ENCODE results near the gene RAB4A. TPM values are rescaled to one million over a fixed set of nuclear protein-coding genes. Genes with fewer than 3 reads are reported as not detected.
A peak's percentile ranks its signal among the peaks of the same experiment; 100 is the strongest.

The RAB4A gene
- total and polyA plus RNA-seq, 2 of the 13 experiments (the other 11 are each of a cell fraction or from before 2014, with no cell fraction given), result 56.0 to 80.1 TPM

GRCh38 chr1:229273507-229274232, 2.8 kb downstream of the RAB4A start (continued):
- TF ChIP-seq MXI1 (IDR thresholded peaks at IDR 0.05; ENCODE audit: borderline replicate concordance, low read depth, low read length), result peak; percentile 74; the same call in 2 of the 3 replicates
- no peak for TF ChIP-seq AGO1 (IDR thresholded peaks at IDR 0.05; ENCODE audit: low read depth, low read length, poor library complexity, severe bottlenecking)
- TF ChIP-seq ZNF281 (CRISPR knock-in tag; IDR thresholded peaks at IDR 0.05; ENCODE audit: borderline replicate concordance), result peak; percentile 27; the same call in 1 of the 2 replicates
- TF ChIP-seq GZF1 (CRISPR knock-in tag; IDR thresholded peaks at IDR 0.05), result no peak
- TF ChIP-seq MAFK (conservative IDR thresholded peaks at IDR 0.05 in 1 of 2, IDR thresholded peaks at IDR 0.05 in 1 of 2; ENCODE audit: low read length in 2 of 2), result no peak
- peak; percentile 81 for TF ChIP-seq MED1 (CRISPR knock-in tag; IDR thresholded peaks at IDR 0.05)
- TF ChIP-seq ZMYM2 (CRISPR knock-in tag; IDR thresholded peaks at IDR 0.05), result peak; percentile 84; the same call in 1 of the 2 replicates
- TF ChIP-seq CENPT (CRISPR knock-in tag; IDR thresholded peaks at IDR 0.05; ENCODE audit: low read depth), result no peak
- TF ChIP-seq SCMH1 (CRISPR knock-in tag; IDR thresholded peaks at IDR 0.05; ENCODE audit: borderline replicate concordance), result no peak
- no peak for TF ChIP-seq GATAD1 (CRISPR knock-in tag; IDR thresholded peaks at IDR 0.05)
- TF ChIP-seq TERF1 (CRISPR knock-in tag; IDR thresholded peaks at IDR 0.05), result no peak
- peak; percentile 25 to 78; a peak in 2 of 4 replicates for TF ChIP-seq POLR2A (IDR thresholded peaks at IDR 0.05; ENCODE audit: insufficient read depth in 1 of 2, low read depth in 2 of 2, low read length in 2 of 2)
- TF ChIP-seq ARID3A (IDR thresholded peaks at IDR 0.05; ENCODE audit: low read depth, low read length), result no peak
- TF ChIP-seq KDM6A (CRISPR knock-in tag; IDR thresholded peaks at IDR 0.05; ENCODE audit: low read depth), result peak; percentile 83
- no peak for TF ChIP-seq ZNF232 (CRISPR knock-in tag; IDR thresholded peaks at IDR 0.05; ENCODE audit: borderline replicate concordance)
- TF ChIP-seq ZNF557 (CRISPR knock-in tag; IDR thresholded peaks at IDR 0.05), result no peak
- TF ChIP-seq MTERF4 (CRISPR knock-in tag; IDR thresholded peaks at IDR 0.05), result no peak
- no peak for TF ChIP-seq RFXANK (CRISPR knock-in tag; IDR thresholded peaks at IDR 0.05)
- TF ChIP-seq RAD51 (IDR thresholded peaks at IDR 0.05; ENCODE audit: borderline replicate concordance), result no peak
- no peak for TF ChIP-seq SMAD9 (CRISPR knock-in tag; IDR thresholded peaks at IDR 0.05)

All from HepG2 (cell line).